GM23338 (cell line): ENCODE results near the gene YPEL5.

Experiments used
- EZH2 ChIP-seq: fragments of 200-600 bp; sonication (generic); IDR thresholded peaks from one replicate; pipeline ENCODE4 v1.8.0; 2017; ENCODE audit warnings: antibody characterized with exemption, mild to moderate bottlenecking, low read depth; ENCODE audit not compliant: unreplicated experiment
- STAT1 ChIP-seq: IDR thresholded peaks from one replicate; pipeline ENCODE4 v1.6.1; 2016; ENCODE audit warnings: antibody characterized with exemption; ENCODE audit not compliant: unreplicated experiment
- TF ChIP-seq, protein P1 (sequence below), 2 experiments: fragments of 200-600 bp in 1 of 2; sonication (generic) in 1 of 2; conservative IDR thresholded peaks; 2 replicates each; pipeline versions ENCODE4 v1.5.1 to v1.6.1; 2016 to 2017; ENCODE audit warnings: antibody characterized with exemption in 2 of 2, low read depth in 2 of 2, mild to moderate bottlenecking in 2 of 2, moderate library complexity in 1 of 2

DNA sequence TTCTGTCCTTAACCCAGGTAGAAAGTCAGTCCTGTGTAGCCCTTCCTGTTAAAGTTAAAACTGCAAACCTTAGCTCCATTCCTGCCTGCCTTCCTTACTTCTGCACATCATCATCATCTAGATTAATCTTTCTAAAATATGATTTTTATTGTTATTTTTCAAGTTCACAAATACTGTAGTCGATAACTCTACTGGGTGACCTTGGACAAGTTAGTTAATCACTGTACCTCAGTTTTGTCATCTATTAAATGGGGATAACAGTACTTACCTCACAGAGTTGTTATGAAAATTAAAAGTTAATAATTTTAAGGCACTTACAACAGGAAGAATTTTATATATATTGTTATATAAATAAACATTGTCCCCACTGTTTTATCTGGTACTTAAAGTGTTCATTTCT, 2.5 kb upstream of the YPEL5 start:
- TF ChIP-seq, protein P1, sequence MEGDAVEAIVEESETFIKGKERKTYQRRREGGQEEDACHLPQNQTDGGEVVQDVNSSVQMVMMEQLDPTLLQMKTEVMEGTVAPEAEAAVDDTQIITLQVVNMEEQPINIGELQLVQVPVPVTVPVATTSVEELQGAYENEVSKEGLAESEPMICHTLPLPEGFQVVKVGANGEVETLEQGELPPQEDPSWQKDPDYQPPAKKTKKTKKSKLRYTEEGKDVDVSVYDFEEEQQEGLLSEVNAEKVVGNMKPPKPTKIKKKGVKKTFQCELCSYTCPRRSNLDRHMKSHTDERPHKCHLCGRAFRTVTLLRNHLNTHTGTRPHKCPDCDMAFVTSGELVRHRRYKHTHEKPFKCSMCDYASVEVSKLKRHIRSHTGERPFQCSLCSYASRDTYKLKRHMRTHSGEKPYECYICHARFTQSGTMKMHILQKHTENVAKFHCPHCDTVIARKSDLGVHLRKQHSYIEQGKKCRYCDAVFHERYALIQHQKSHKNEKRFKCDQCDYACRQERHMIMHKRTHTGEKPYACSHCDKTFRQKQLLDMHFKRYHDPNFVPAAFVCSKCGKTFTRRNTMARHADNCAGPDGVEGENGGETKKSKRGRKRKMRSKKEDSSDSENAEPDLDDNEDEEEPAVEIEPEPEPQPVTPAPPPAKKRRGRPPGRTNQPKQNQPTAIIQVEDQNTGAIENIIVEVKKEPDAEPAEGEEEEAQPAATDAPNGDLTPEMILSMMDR (conservative IDR thresholded peaks at IDR 0.05; ENCODE audit: low read depth in 2 of 2): no peak
- TF ChIP-seq STAT1 (no peak), EZH2 (no peak)
